HepG2 (cell line): ENCODE measurements around the gene NCOA7. TPM values are rescaled to one million over a fixed set of nuclear protein-coding genes. Genes with fewer than 3 reads are reported as not detected.

Experiments
- ATAC-seq: fragments of 200-7000 bp; cut with Tn5 transposase; 3 replicates; pipeline ENCODE4 v1.9.1; 2020; ENCODE audit warnings: mild to moderate bottlenecking, moderate library complexity
- BruUV-seq: library from RNA; stranded (reverse); fragments of 400-500 nt; replicated peaks from 2 replicates; lab custom pipeline; 2021; lab: Mats Ljungman, UMichigan
- CTCF ChIA-PET: fragments of 300-600 bp; formaldehyde crosslinking; extraction: SDS; loops from one replicate; lab custom pipeline; 2021; ENCODE audit warnings: low total read pairs, inconsistent platforms, low intra/inter-chr PET ratio; lab: Yijun Ruan, JAX
- POLR2A ChIA-PET: fragments of 350-600 bp; sonication (Branson Sonifier 250); formaldehyde crosslinking; loops from one replicate; lab custom pipeline; 2020; ENCODE audit warnings: antibody characterized with exemption, inconsistent platforms; lab: Yijun Ruan, JAX
- DNase-seq: peaks from one replicate; pipeline ENCODE4 v3.0.0-alpha.2; 2015; ENCODE audit warnings: low spot score
- FAIRE-seq: peaks from 3 replicates; lab custom pipeline; 2011; peaks lifted over from hg19 to GRCh38; lab: Jason Lieb, UNC
- H2AFZ ChIP-seq: one replicate; pipeline ENCODE4 v1.6.1; 2011; ENCODE audit warnings: low read length, inconsistent platforms
- H3K27ac ChIP-seq: fragments of 300-600 bp; 3 replicates; pipeline ENCODE4 v1.8.0; 2011; ENCODE audit warnings: mixed run types, mild to moderate bottlenecking, mixed read lengths, low read length, inconsistent platforms; ENCODE audit not compliant: insufficient read depth; ENCODE audit errors: extremely low read length
- H3K27me3 ChIP-seq, 2 experiments: fragments of 200-600 bp in 1 of 2; 2 replicates in 1 of 2; 3 replicates in 1 of 2; pipeline versions ENCODE4 v1.6.0 to v1.8.0; 2011; ENCODE audit warnings: low read length in 2 of 2, mild to moderate bottlenecking in 2 of 2, moderate library complexity in 2 of 2, inconsistent platforms in 1 of 2; ENCODE audit not compliant: insufficient read depth in 2 of 2, control insufficient read depth in 1 of 2
- H3K36me3 ChIP-seq, 2 experiments: fragments of 200-600 bp in 1 of 2; replicated peaks in 1 of 2; 2 replicates in 1 of 2; 3 replicates in 1 of 2; pipeline versions ENCODE4 v1.5.1 to v1.8.0; 2011; ENCODE audit warnings: low read length in 2 of 2, inconsistent platforms in 1 of 2; ENCODE audit not compliant: insufficient read depth in 2 of 2, control insufficient read depth in 1 of 2
- H3K4me1 ChIP-seq: 2 replicates; pipeline ENCODE4 v1.5.1; 2012; ENCODE audit warnings: low read length, inconsistent platforms; ENCODE audit not compliant: insufficient read depth
- H3K4me2 ChIP-seq: 2 replicates; pipeline ENCODE4 v1.6.0; 2011; ENCODE audit warnings: low read depth, low read length, inconsistent platforms
- H3K4me3 ChIP-seq, 3 experiments: fragments of 200-600 bp in 1 of 3; sonication (generic), shearing (Covaris generic) in 1 of 3; replicated peaks in 1 of 3; 2 replicates each; pipeline ENCODE4 v1.5.1; 2011 to 2016; ENCODE audit warnings: low read length in 3 of 3, inconsistent platforms in 2 of 3, low read depth in 2 of 3, mild to moderate bottlenecking in 2 of 3, control low read depth in 1 of 3, mixed read lengths in 1 of 3; ENCODE audit not compliant: insufficient read depth in 1 of 3
- H3K79me2 ChIP-seq: one replicate; pipeline ENCODE4 v1.6.1; 2011; ENCODE audit warnings: low read length, inconsistent platforms; ENCODE audit not compliant: insufficient read depth
- H3K9ac ChIP-seq: 2 replicates; pipeline ENCODE4 v1.6.0; 2011; ENCODE audit warnings: mild to moderate bottlenecking, low read depth, low read length, inconsistent platforms; ENCODE audit not compliant: insufficient read depth
- H3K9me3 ChIP-seq: 2 replicates; pipeline ENCODE4 v1.5.1; 2012; ENCODE audit warnings: mild to moderate bottlenecking, low read length
- H4K20me1 ChIP-seq: 2 replicates; pipeline ENCODE4 v1.6.0; 2011; ENCODE audit warnings: inconsistent platforms, mild to moderate bottlenecking, low read length, moderate library complexity; ENCODE audit not compliant: insufficient read depth
- AKAP8 ChIP-seq: sonication (generic); formaldehyde crosslinking; IDR thresholded peaks from 2 replicates; pipeline ENCODE4 v1.5.1; 2020; ENCODE audit warnings: mild to moderate bottlenecking, missing genetic modification reagents
- BRCA1 ChIP-seq: sonication (generic); formaldehyde crosslinking; IDR thresholded peaks from 2 replicates; pipeline ENCODE4 v1.4.0; 2020; ENCODE audit warnings: missing genetic modification reagents
- CAMTA2 ChIP-seq: sonication (generic); formaldehyde crosslinking; IDR thresholded peaks from 2 replicates; pipeline ENCODE4 v1.4.0; 2020; ENCODE audit warnings: mild to moderate bottlenecking, missing genetic modification reagents, borderline replicate concordance
- HMG20B ChIP-seq: conservative IDR thresholded peaks from 2 replicates; pipeline ENCODE4 v1.6.1; 2016; ENCODE audit warnings: missing genetic modification reagents, missing compliant biosample characterization
- MEIS2 ChIP-seq: sonication (generic); formaldehyde crosslinking; IDR thresholded peaks from 2 replicates; pipeline ENCODE4 v1.9.0; 2021; ENCODE audit warnings: mild to moderate bottlenecking, missing genetic modification reagents
- MTF1 ChIP-seq: sonication (generic); formaldehyde crosslinking; IDR thresholded peaks from 2 replicates; pipeline ENCODE4 v1.5.0; 2020; ENCODE audit warnings: missing genetic modification reagents
- NFE2L1 ChIP-seq: sonication (generic); formaldehyde crosslinking; IDR thresholded peaks from 2 replicates; pipeline ENCODE4 v1.4.0; 2020; ENCODE audit warnings: missing genetic modification reagents, mild to moderate bottlenecking, borderline replicate concordance
- SSRP1 ChIP-seq: IDR thresholded peaks from 2 replicates; pipeline ENCODE4 v1.6.1; 2016; ENCODE audit warnings: control low read depth
- ZBTB43 ChIP-seq: sonication (generic); formaldehyde crosslinking; conservative IDR thresholded peaks from 2 replicates; pipeline ENCODE4 v1.4.0; 2020; ENCODE audit warnings: missing genetic modification reagents
- ZNF124 ChIP-seq: sonication (generic); formaldehyde crosslinking; IDR thresholded peaks from 2 replicates; pipeline ENCODE4 v1.4.0; 2020; ENCODE audit warnings: missing genetic modification reagents
- ZNF136 ChIP-seq: sonication (generic); formaldehyde crosslinking; IDR thresholded peaks from 2 replicates; pipeline ENCODE4 v1.8.1; 2022; ENCODE audit warnings: low read depth, mild to moderate bottlenecking, moderate library complexity, missing genetic modification reagents
- ZNF431 ChIP-seq: sonication (generic); formaldehyde crosslinking; IDR thresholded peaks from 2 replicates; pipeline ENCODE4 v1.9.0; 2022; ENCODE audit warnings: missing genetic modification reagents, low read depth, mild to moderate bottlenecking, borderline replicate concordance
- ZNF512B ChIP-seq: sonication (generic); formaldehyde crosslinking; IDR thresholded peaks from 2 replicates; pipeline ENCODE4 v1.5.1; 2020; ENCODE audit warnings: missing genetic modification reagents, mild to moderate bottlenecking, borderline replicate concordance
- ZNF567 ChIP-seq: sonication (generic); formaldehyde crosslinking; IDR thresholded peaks from 2 replicates; pipeline ENCODE4 v1.8.1; 2023; ENCODE audit warnings: mild to moderate bottlenecking, missing genetic modification reagents, borderline replicate concordance
- ZNF652 ChIP-seq: IDR thresholded peaks from 2 replicates; pipeline ENCODE4 v1.6.1; 2016; ENCODE audit warnings: low read depth, borderline replicate concordance
- ZNF770 ChIP-seq: sonication (generic); formaldehyde crosslinking; IDR thresholded peaks from 2 replicates; pipeline ENCODE4 v1.5.0; 2020; ENCODE audit warnings: mild to moderate bottlenecking, missing genetic modification reagents
- WGBS: methylation state at CpG from one replicate; pipeline ENCODE4 v1.1.6; 2017; ENCODE audit warnings: low lambda C conversion rate; 5-methylcytosine and 5-hydroxymethylcytosine counted together
- in situ Hi-C: cut with HindIII; loops from 2 replicates; pipeline ENCODE4 v1.10.0; 2017; ENCODE audit warnings: low pct_unique_long_range_greater_than_20kb; ENCODE audit not compliant: extremely low pct_ligation_motif_present
- intact Hi-C: fragments of 100-400 bp; cut with micrococcal nuclease; formaldehyde crosslinking; loops from one replicate; pipeline ENCODE4 v1.10.0; 2022; ENCODE audit not compliant: unreplicated experiment
- polyA plus RNA-seq, 8 experiments: library from polyadenylated mRNA; depleted of rRNA in 3 of 8; stranded (reverse) in 7 of 8; unstranded in 1 of 8; fragments of >200 nt; fragmentation: Illumina TruSeq in 4 of 8; extraction: Trizol in 4 of 8; gene quantifications; 2 replicates each; pipeline versions ENCODE4 v1.2.1 to v1.2.3, GENCODE V29; 2011 to 2016; ENCODE audit warnings: low read depth in 4 of 8, missing spikeins in 1 of 8, mixed read lengths in 1 of 8; ENCODE audit not compliant: insufficient read depth in 1 of 8
- total RNA-seq, 5 experiments: library from RNA; depleted of rRNA; stranded (reverse); fragments of >200 nt; fragmentation: Illumina TruSeq; extraction: Trizol; gene quantifications; 2 replicates each; pipeline ENCODE4 v1.2.3, GENCODE V29; 2016; ENCODE audit warnings: low read depth in 1 of 5
- TF ChIP-seq, protein P1 (sequence below): sonication (generic); formaldehyde crosslinking; IDR thresholded peaks from 2 replicates; pipeline ENCODE4 v1.4.0; 2020; ENCODE audit warnings: mild to moderate bottlenecking, low read depth, missing genetic modification reagents

The NCOA7 gene
- total and polyA plus RNA-seq, 2 of the 13 experiments (the other 11 are each of a cell fraction or from before 2014, with no cell fraction given) = 13.6 to 20.8 TPM

- WGBS = 2% methylated on average over 19 of the region's 28 CpGs
- peak overlapping the region; percentile 88 for H3K27ac ChIP-seq
- H3K4me3 ChIP-seq = peak overlapping the region; percentile 90 to 97 (median 94)
- H2AFZ ChIP-seq = peak overlapping the region; percentile 93
- FAIRE-seq = peak; percentile 39
- TSS peak; percentile 42 for BruUV-seq
- intact Hi-C loops (loop anchor here (1.0 to 5.0 kb wide), 6 partner anchors 30 to 181 kb away; no protein-coding TSS in a partner anchor), in situ Hi-C loops (loop anchor here (5.0 kb wide), 1 partner anchor 161 kb away; no protein-coding TSS in a partner anchor)
- H3K9ac ChIP-seq = peak overlapping the region; percentile 83
- peak; percentile 61 for ATAC-seq
- H4K20me1 ChIP-seq = no peaks in the 10 kb centered on the region
- CTCF ChIA-PET = interaction anchor here (1.4 kb wide), 1 partner anchor 68 kb away, joined by 4 read pairs; no protein-coding TSS in a partner anchor
- POLR2A ChIA-PET = interaction anchor here (0.6 to 4.0 kb wide), 15 partner anchors 10 to 1475 kb away, joined by 3 to 107 read pairs (median 7); partner anchors contain the start of genes HDDC2, HEY2, HINT3 and RNF146
- H3K4me2 ChIP-seq = peak overlapping the region; percentile 87
- peaks cover 47% of the 10 kb centered on the region for H3K4me1 ChIP-seq
- no peaks in the 10 kb centered on the region for H3K9me3 ChIP-seq
- H3K36me3 ChIP-seq = no peaks in the 10 kb centered on the region
- no peaks in the 10 kb centered on the region; a peak in 2 of 5 replicates for H3K27me3 ChIP-seq
- peak; percentile 57 for DNase-seq
- H3K79me2 ChIP-seq = peaks cover 28% of the 10 kb centered on the region
- no peak for TF ChIP-seq ZBTB43
- TF ChIP-seq ZNF124 = no peak
- no peak for TF ChIP-seq ZNF512B (CRISPR knock-in tag)
- no peak for TF ChIP-seq MTF1 (CRISPR knock-in tag)
- TF ChIP-seq ZNF431 = no peak
- no peak for TF ChIP-seq AKAP8 (CRISPR knock-in tag)
- TF ChIP-seq, protein P1, sequence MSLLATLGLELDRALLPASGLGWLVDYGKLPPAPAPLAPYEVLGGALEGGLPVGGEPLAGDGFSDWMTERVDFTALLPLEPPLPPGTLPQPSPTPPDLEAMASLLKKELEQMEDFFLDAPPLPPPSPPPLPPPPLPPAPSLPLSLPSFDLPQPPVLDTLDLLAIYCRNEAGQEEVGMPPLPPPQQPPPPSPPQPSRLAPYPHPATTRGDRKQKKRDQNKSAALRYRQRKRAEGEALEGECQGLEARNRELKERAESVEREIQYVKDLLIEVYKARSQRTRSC (CRISPR knock-in tag) = no peak
- TF ChIP-seq ZNF770 (CRISPR knock-in tag) = no peak
- no peak for TF ChIP-seq MEIS2 (CRISPR knock-in tag)
- TF ChIP-seq ZNF652 (CRISPR knock-in tag) = no peak
- no peak for TF ChIP-seq HMG20B (CRISPR knock-in tag)
- TF ChIP-seq ZNF567 (CRISPR knock-in tag) = no peak
- no peak for TF ChIP-seq ZNF136 (CRISPR knock-in tag)
- TF ChIP-seq BRCA1 (CRISPR knock-in tag) = no peak
- TF ChIP-seq CAMTA2 (CRISPR knock-in tag) = no peak
- TF ChIP-seq SSRP1 (CRISPR knock-in tag) = 0 out of 2 replicates have a peak, but pooled peaks have one; percentile 34
- no peak for TF ChIP-seq NFE2L1 (CRISPR knock-in tag)
These were observed 525 bp downstream of the NCOA7 start for GRCh38 chr6:125791151-125791819.
